Stomach smooth muscle (tissue), 2 donors: ENCODE data around the gene ATRN.

ENCODE experiments used
- H3K27ac ChIP-seq: one replicate; pipeline ENCODE4 v1.7.0; 2013; ENCODE audit warnings: mild to moderate bottlenecking, low read length, inconsistent platforms
- H3K27me3 ChIP-seq, 2 donors: one replicate each; pipeline ENCODE4 v1.7.0; 2013; ENCODE audit warnings: low read length in 2 of 2; ENCODE audit not compliant: insufficient read depth in 2 of 2, control insufficient read depth in 1 of 2
- H3K36me3 ChIP-seq, 2 donors: one replicate each; pipeline ENCODE4 v1.7.0; 2013; ENCODE audit warnings: low read length in 2 of 2; ENCODE audit not compliant: control insufficient read depth in 2 of 2, insufficient read depth in 2 of 2
- H3K4me1 ChIP-seq: one replicate; pipeline ENCODE4 v1.7.0; 2013; ENCODE audit warnings: low read length; ENCODE audit not compliant: control insufficient read depth, insufficient read depth
- H3K4me3 ChIP-seq, 2 donors: one replicate each; pipeline ENCODE4 v1.7.0; 2013; ENCODE audit warnings: low read length in 2 of 2
- H3K9ac ChIP-seq, 2 donors: one replicate each; pipeline ENCODE4 v1.7.0; 2013; ENCODE audit warnings: low read length in 2 of 2, mild to moderate bottlenecking in 1 of 2
- H3K9me3 ChIP-seq, 2 donors: one replicate each; pipeline ENCODE4 v1.7.0; 2013; ENCODE audit warnings: low read length in 2 of 2; ENCODE audit not compliant: control insufficient read depth in 2 of 2
- donor health status: healthy.
- donor health status: Pancreatic carcinoma.

The ATRN gene

DNA sequence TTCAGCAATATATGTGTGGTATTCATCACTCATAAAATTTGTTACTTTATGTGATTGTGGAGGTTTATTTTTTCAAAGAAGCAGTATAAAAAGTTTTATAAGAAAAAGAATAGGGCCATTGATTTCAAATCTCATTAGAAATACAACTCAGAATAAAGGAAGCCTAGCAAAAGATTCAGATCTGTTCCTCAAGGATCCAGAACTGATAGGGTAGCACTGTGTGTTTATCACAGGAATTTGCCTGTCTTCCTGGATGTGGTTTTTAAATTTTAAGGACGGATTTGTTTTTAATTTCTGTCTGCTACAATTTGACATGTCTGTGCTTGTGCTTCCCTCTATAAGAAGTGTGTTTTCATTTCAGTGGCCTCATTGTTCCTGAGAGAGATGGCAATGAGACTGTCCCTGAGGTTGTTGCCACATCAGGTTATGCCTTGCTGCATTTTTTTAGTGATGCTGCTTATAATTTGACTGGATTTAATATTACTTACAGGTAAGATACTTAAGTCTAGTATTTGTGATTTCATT, 74.6 kb downstream of the ATRN start:
- Histone ChIP-seq H3K4me3 (no peak overlapping the region), H3K9ac (no peak overlapping the region), H3K4me1 (no peaks in the 10 kb centered on the region), H3K9me3 (no peaks in the 10 kb centered on the region), H3K36me3 (peaks cover 2% of the 10 kb centered on the region in 2 donors), H3K27me3 (no peaks in the 10 kb centered on the region), H3K27ac (no peak overlapping the region)

DNA sequence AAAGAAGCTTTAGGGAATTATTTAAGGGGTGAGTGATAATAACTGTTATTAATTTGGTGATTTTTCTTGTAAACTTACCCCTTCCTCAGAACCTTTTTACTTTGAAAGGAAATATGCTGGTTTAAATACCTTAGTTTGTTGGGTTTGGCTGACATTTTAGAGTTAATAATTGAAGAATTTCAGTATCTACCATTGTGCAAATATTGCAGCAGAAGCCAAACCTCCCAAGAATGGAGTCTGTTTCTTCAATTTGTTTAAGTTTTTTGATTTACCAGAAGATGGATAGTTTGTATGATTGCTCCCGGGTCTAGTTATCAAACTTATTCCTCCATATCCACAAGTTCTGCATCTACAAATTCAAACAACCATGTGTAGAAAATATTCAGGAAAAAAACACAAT, 77.1 kb downstream of the ATRN start:
- Histone ChIP-seq H3K9me3 (no peaks in the 10 kb centered on the region), H3K4me3 (no peak overlapping the region), H3K36me3 (peaks cover 5 to 6% of the 10 kb centered on the region in 2 donors), H3K9ac (no peak overlapping the region), H3K27ac (no peak overlapping the region), H3K4me1 (no peaks in the 10 kb centered on the region), H3K27me3 (no peaks in the 10 kb centered on the region)

DNA sequence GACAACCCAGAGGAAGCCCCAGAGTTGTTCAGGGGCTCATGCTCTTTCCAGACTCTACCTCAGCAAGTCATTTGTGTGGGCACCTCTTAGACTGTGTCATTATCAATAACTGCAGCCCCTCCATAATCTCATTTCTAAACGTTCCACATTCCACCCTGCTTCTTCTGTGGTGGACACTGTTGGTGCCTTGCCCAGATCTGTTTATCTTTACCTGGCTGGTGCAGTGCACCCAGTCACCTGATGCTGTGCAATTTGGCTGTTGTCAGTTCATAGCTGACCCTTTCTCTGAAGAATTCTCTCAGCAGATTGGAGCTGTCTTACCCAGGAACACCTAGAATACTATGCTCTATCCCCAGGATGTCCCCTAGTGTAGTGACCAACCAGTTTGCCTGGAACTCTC, 80.0 kb downstream of the ATRN start:
- H3K27ac ChIP-seq, result no peak overlapping the region
- no peaks in the 10 kb centered on the region for H3K4me1 ChIP-seq
- no peak overlapping the region for H3K9ac ChIP-seq

DNA sequence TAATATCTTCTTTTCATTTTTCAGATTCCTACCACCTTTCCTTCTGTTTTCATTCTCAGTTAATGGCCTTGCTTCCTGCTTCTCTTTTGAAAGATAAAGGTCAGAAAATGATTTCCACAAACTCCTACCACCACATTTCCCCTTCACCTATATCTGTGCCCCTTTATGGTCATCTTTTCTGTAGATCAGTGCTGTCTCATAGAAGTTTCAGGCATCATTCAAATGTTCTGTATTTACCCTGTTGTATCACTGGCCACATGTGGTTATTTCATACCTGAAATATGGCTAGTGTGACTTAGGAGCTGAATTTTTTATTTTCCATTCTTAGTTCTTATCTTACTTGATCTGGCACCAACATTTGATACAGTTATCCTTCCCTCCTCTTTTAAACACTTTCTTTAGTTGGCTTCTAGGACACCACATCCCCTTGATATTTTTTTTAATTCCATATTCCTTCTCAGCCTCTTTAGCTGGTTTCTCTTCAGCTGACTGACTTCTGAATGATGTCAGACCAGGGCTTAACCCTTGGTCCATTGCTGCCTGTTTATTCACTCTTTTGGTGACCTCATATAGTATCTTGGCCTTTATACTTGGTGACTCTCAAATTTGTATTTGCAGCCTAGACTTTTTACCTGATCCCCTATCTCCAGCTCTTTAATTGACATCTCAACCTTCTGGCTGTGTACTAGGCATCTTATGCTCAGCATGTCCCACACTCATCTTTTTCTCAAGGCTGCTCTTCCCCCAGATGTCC, 81.0 kb downstream of the ATRN start:
- Histone ChIP-seq H3K4me1 (no peaks in the 10 kb centered on the region), H3K9me3 (no peaks in the 10 kb centered on the region), H3K36me3 (peaks cover 5 to 6% of the 10 kb centered on the region in 2 donors)

More for the DNA sequence above, 80.0 kb downstream of the ATRN start:
- Histone ChIP-seq H3K4me3 (no peak overlapping the region), H3K36me3 (peaks cover 5 to 6% of the 10 kb centered on the region in 2 donors), H3K9me3 (no peaks in the 10 kb centered on the region), H3K27me3 (no peaks in the 10 kb centered on the region)

DNA sequence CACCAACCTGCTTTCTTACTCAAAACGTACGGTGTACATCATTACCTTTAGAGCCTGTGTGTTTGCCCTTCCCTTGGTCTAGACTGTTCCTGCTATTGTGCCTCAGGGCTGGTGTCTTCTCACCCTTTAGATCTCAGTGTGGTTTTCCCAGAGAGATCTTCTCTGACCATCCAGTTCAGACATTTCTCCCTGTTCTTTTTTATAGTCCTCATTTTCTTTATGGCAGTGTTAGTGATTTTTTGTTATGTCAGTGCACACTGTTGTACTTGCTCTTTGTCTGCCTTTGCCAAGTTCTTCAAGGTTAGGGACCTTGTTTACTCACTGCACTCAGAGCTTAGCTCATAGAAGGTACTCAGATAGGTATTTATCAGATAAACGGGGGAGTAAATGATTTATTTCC, 82.8 kb downstream of the ATRN start:
- Histone ChIP-seq H3K27me3 (no peaks in the 10 kb centered on the region), H3K9ac (no peak overlapping the region), H3K36me3 (peaks cover 3 to 6% of the 10 kb centered on the region in 2 donors), H3K4me1 (no peaks in the 10 kb centered on the region), H3K27ac (no peak overlapping the region), H3K9me3 (no peaks in the 10 kb centered on the region), H3K4me3 (no peak overlapping the region)

More for the DNA sequence above, 81.0 kb downstream of the ATRN start:
- H3K4me3 ChIP-seq, result no peak overlapping the region
- no peaks in the 10 kb centered on the region for H3K27me3 ChIP-seq
- H3K9ac ChIP-seq, result no peak overlapping the region
- no peak overlapping the region for H3K27ac ChIP-seq

DNA sequence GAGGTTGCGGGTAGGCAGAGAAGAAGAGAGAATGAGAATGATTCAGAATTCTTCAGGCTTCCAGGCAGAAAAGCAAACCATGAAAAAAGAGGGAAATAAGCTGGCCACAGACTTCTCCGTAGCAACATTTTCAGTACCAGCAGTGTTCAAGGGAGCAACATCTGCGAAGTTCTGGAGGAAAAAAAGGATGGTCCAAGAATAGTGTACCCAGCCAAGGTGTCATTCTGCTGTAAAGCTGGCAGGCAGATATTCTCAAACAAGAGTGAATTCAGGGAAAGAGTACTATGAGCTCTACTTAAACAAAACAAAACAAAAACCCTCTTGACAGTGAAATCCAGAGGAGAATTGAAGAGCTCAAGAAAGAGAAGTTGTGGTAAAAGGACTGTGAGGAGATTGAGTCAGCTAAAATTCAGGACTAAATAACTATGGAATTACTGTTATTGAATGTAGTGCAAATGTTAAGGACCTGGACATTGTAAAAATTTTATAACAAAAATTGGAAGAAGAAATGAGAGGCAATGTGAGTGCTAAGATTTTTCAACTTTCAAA, 86.5 kb downstream of the ATRN start:
- H3K36me3 ChIP-seq, result no peaks in the 10 kb centered on the region
- H3K27ac ChIP-seq, result no peak overlapping the region
- H3K27me3 ChIP-seq, result no peaks in the 10 kb centered on the region
- no peaks in the 10 kb centered on the region for H3K4me1 ChIP-seq
- H3K9ac ChIP-seq, result no peak overlapping the region
- H3K9me3 ChIP-seq, result no peaks in the 10 kb centered on the region
- no peak overlapping the region for H3K4me3 ChIP-seq

DNA sequence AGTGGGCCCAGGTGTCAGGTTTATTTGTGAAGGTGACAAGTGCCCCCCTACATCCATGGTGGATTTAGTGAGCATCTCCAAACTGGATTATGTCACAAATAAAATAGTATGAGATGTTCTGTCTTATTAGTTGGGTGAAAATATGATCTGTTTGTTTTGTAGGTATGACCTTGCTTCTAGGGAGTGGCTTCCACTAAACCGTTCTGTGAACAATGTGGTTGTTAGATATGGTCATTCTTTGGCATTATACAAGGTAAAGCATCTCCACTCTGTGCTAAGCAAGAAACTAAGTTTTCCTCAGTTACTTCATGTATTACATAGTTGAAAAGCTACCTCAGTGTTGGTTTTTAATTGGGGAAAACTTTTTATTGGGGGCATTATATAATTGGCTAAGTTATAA, 88.4 kb downstream of the ATRN start:
- no peaks in the 10 kb centered on the region for H3K27me3 ChIP-seq
- H3K9ac ChIP-seq, result no peak overlapping the region
- no peak overlapping the region for H3K4me3 ChIP-seq
- no peak overlapping the region for H3K27ac ChIP-seq
- H3K4me1 ChIP-seq, result no peaks in the 10 kb centered on the region
- H3K36me3 ChIP-seq, result no peaks in the 10 kb centered on the region
- H3K9me3 ChIP-seq, result no peaks in the 10 kb centered on the region

DNA sequence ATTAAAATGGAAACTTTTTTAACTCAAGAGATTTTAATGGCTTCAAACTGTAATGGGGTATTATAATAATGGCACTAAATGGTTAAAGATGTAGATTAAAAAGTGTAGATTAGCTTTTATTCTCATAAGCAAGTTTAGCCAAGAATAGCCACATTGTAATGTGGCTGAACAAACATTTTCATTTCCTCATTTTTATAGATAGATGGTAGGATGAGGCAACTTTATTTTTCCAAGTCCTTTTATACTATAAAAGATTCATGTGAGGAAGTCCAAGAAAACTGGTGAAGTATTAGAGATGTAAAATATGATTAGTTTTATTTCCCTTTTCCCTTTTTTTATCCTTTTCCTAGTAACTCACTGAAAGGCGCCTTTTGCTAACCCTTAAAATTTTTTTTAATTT, 88.8 kb downstream of the ATRN start:
- Histone ChIP-seq H3K27me3 (no peaks in the 10 kb centered on the region), H3K27ac (no peak overlapping the region), H3K36me3 (no peaks in the 10 kb centered on the region), H3K9me3 (no peaks in the 10 kb centered on the region), H3K4me3 (no peak overlapping the region), H3K9ac (no peak overlapping the region), H3K4me1 (no peaks in the 10 kb centered on the region)

DNA sequence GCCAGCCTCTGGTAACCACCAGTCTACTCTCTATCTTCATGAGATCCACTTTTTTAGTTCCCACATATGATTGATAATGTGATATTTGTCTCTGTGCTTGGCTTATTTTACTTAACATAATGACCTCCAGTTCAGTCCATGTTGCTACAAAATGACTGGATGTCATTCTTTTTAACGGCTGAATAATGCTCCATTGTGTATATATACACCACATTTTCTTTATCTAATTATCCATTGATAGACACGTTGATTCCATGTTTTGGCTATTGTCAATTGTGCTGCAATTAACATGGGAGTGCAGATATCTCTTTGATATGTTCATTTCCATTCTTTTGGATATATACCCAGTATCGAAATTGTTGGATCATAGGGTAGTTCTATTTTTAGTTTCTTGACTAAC, 89.3 kb downstream of the ATRN start:
- Histone ChIP-seq H3K27ac (no peak overlapping the region), H3K36me3 (no peaks in the 10 kb centered on the region), H3K9me3 (no peaks in the 10 kb centered on the region), H3K4me1 (no peaks in the 10 kb centered on the region), H3K4me3 (no peak overlapping the region), H3K27me3 (no peaks in the 10 kb centered on the region), H3K9ac (no peak overlapping the region)

DNA sequence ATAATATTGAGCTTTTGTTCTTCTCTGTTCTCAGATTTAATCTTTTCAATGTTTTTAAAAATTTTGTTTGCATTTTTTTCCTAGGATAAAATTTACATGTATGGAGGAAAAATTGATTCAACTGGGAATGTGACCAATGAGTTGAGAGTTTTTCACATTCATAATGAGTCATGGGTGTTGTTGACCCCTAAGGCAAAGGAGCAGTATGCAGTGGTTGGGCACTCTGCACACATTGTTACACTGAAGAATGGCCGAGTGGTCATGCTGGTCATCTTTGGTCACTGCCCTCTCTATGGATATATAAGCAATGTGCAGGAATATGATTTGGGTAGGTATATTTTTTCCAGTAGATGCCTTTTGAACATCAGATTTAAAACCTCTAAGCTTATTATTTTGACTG, 89.8 kb downstream of the ATRN start:
- no peaks in the 10 kb centered on the region for H3K27me3 ChIP-seq
- H3K9me3 ChIP-seq, result no peaks in the 10 kb centered on the region
- H3K36me3 ChIP-seq, result no peaks in the 10 kb centered on the region
- H3K9ac ChIP-seq, result no peak overlapping the region
- no peak overlapping the region for H3K4me3 ChIP-seq
- no peak overlapping the region for H3K27ac ChIP-seq
- H3K4me1 ChIP-seq, result no peaks in the 10 kb centered on the region

DNA sequence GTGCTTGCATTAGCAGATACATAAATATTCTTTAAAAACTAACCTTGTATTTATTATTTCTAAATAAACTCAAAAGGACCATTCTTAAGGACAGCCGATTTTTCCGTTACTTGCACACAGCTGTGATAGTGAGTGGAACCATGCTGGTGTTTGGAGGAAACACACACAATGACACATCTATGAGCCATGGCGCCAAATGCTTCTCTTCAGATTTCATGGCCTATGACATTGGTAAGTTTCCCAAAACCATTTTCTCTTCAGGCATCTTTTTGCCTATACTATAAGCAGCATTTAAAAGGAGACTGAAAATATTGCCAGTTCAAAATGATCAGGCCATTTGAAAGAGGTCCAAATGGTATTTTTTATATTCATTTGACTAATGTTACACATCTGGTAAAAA, 92.3 kb downstream of the ATRN start:
- no peak overlapping the region for H3K27ac ChIP-seq
- no peaks in the 10 kb centered on the region for H3K9me3 ChIP-seq
- H3K4me1 ChIP-seq, result no peaks in the 10 kb centered on the region
- no peak overlapping the region for H3K4me3 ChIP-seq
- H3K9ac ChIP-seq, result no peak overlapping the region
- H3K27me3 ChIP-seq, result no peaks in the 10 kb centered on the region
- H3K36me3 ChIP-seq, result no peaks in the 10 kb centered on the region
